GM19193 (cell line): ENCODE data around the gene RSBN1L.

ENCODE experiments used
- POLR2A ChIP-seq: IDR thresholded peaks from 4 replicates; pipeline ENCODE4 v1.6.1; 2011; ENCODE audit not compliant: insufficient read depth, insufficient read length; ENCODE audit errors: extremely low read depth

RSBN1L gene

GRCh38 chr7:77710067-77710466, 13.8 kb downstream of the RSBN1L start:
- no peak for TF ChIP-seq POLR2A

- no peak for TF ChIP-seq POLR2A
Measured at GRCh38 chr7:77710861-77711260, 14.6 kb downstream of the RSBN1L start.

GRCh38 chr7:77714195-77714594, 17.9 kb downstream of the RSBN1L start:
- TF ChIP-seq POLR2A: no peak

GRCh38 chr7:77716804-77717203, 20.5 kb downstream of the RSBN1L start:
- TF ChIP-seq POLR2A: no peak

- no peak for TF ChIP-seq POLR2A
Measured at GRCh38 chr7:77727527-77727926, 31.3 kb downstream of the RSBN1L start.

- no peak for TF ChIP-seq POLR2A
Measured at GRCh38 chr7:77727936-77728701, 31.9 kb downstream of the RSBN1L start.

GRCh38 chr7:77729574-77730348, 33.5 kb downstream of the RSBN1L start:
- no peak for TF ChIP-seq POLR2A

GRCh38 chr7:77731716-77732115, 35.5 kb downstream of the RSBN1L start:
- no peak for TF ChIP-seq POLR2A

GRCh38 chr7:77734659-77735421, 38.6 kb downstream of the RSBN1L start:
- no peak for TF ChIP-seq POLR2A

- TF ChIP-seq POLR2A: no peak
Measured at GRCh38 chr7:77735457-77735856, 39.2 kb downstream of the RSBN1L start.

GRCh38 chr7:77736991-77737390, 40.7 kb downstream of the RSBN1L start:
- TF ChIP-seq POLR2A: no peak

- no peak for TF ChIP-seq POLR2A
Measured at GRCh38 chr7:77738382-77738781, 42.1 kb downstream of the RSBN1L start.

- no peak for TF ChIP-seq POLR2A
Measured at GRCh38 chr7:77738871-77739270, 42.6 kb downstream of the RSBN1L start.

GRCh38 chr7:77740257-77740656, 44.0 kb downstream of the RSBN1L start:
- TF ChIP-seq POLR2A: no peak

GRCh38 chr7:77743518-77743917, 47.3 kb downstream of the RSBN1L start:
- no peak for TF ChIP-seq POLR2A

GRCh38 chr7:77745746-77746145, 49.5 kb downstream of the RSBN1L start:
- TF ChIP-seq POLR2A: no peak

- TF ChIP-seq POLR2A: no peak
Measured at GRCh38 chr7:77746164-77746823, 50.0 kb downstream of the RSBN1L start.
